Measurements from ENCODE around the gene TEX14. TPM values are rescaled to one million over a fixed set of nuclear protein-coding genes. Genes with fewer than 3 reads are reported as not detected.

The TEX14 gene
- total and polyA plus RNA-seq, 11 donors: 0.04 to 0.36 (median 0.10) TPM; not detected in 3

DNA sequence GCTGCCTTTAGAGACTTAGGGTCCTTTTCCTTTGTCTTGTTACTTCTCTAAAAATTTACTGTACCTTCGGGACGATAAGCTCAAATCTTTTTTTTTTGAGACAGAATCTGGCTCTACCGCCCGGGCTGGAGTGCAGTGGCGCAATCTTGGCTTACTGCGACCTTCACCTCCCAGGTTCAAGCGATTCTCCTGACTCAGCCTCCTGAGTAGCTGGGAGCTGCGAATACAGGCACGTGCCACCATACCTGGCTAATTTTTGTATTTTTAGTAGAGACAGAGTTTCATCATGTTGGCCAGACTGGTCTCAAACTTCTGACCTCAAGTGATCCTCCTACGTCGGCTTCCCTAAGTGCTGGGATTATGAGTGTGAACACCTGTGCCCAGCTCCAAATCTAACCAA lies 7.9 kb upstream of the TEX14 start:
- TF ChIP-seq, protein P1, sequence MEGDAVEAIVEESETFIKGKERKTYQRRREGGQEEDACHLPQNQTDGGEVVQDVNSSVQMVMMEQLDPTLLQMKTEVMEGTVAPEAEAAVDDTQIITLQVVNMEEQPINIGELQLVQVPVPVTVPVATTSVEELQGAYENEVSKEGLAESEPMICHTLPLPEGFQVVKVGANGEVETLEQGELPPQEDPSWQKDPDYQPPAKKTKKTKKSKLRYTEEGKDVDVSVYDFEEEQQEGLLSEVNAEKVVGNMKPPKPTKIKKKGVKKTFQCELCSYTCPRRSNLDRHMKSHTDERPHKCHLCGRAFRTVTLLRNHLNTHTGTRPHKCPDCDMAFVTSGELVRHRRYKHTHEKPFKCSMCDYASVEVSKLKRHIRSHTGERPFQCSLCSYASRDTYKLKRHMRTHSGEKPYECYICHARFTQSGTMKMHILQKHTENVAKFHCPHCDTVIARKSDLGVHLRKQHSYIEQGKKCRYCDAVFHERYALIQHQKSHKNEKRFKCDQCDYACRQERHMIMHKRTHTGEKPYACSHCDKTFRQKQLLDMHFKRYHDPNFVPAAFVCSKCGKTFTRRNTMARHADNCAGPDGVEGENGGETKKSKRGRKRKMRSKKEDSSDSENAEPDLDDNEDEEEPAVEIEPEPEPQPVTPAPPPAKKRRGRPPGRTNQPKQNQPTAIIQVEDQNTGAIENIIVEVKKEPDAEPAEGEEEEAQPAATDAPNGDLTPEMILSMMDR (IDR thresholded peaks at IDR 0.05): no peak
- no peak for TF ChIP-seq POLR2A (IDR thresholded peaks at IDR 0.05)
- no peak overlapping the region for H3K4me3 ChIP-seq
- DNase-seq: no peak
- H3K27ac ChIP-seq: no peak overlapping the region
- intact Hi-C loops (cut with DNase I): loop anchor here in 5 of 10 donors (10.0 kb wide), 4 partner anchors 55 to 185 kb away; partner anchors contain the start of gene MTMR4 (in 2 of the 5)
- peaks cover 0 to 79% (median 45%) of the 10 kb centered on the region in 9 donors for H3K36me3 ChIP-seq
- H3K9me3 ChIP-seq: no peaks in the 10 kb centered on the region
- ATAC-seq: no peak
- no peaks in the 10 kb centered on the region for H3K4me1 ChIP-seq
- H3K27me3 ChIP-seq: no peaks in the 10 kb centered on the region
- WGBS, 4 donors: 96 to 98% (median 97%) methylated on average over 11 of the region's 11 CpGs

DNA sequence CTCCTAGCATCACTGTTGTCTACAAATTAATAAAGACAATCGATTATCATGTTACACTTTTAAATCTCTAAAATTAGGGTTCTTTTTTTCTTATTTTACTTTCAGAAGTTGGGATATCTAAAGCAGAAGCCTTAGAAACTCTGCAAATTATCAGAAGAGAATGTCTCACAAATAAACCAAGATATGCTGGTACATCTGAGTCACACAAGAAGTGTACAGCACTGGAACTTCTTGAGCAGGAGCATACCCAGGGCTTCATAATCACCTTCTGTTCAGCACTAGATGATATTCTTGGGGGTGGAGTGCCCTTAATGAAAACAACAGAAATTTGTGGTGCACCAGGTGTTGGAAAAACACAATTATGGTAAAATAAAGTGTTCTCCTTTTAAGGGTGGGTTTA lies 3.0 kb upstream of the TEX14 start:
- no peaks in the 10 kb centered on the region for H3K27me3 ChIP-seq
- peaks cover 0 to 32% (median 17%) of the 10 kb centered on the region in 9 donors for H3K36me3 ChIP-seq
- no peaks in the 10 kb centered on the region for H3K9me3 ChIP-seq
- no peak for TF ChIP-seq POLR2A (IDR thresholded peaks at IDR 0.05)
- TF ChIP-seq, protein P1 (IDR thresholded peaks at IDR 0.05): no peak
- H3K27ac ChIP-seq: no peak overlapping the region
- peaks cover 0 to 19% (median 11%) of the 10 kb centered on the region in 12 donors for H3K4me1 ChIP-seq
- no peak for ATAC-seq
- WGBS, 4 donors: 92 to 98% (median 96%) methylated on average over 1 of the region's 1 CpG
- no peak for DNase-seq
- intact Hi-C loops (cut with DNase I): loop anchor here in 7 of 10 donors (5.0 to 10.0 kb wide), 4 partner anchors 108 to 180 kb away; partner anchors contain the start of gene MTMR4 (in 2 of the 7)
- no peak overlapping the region for H3K4me3 ChIP-seq

DNA sequence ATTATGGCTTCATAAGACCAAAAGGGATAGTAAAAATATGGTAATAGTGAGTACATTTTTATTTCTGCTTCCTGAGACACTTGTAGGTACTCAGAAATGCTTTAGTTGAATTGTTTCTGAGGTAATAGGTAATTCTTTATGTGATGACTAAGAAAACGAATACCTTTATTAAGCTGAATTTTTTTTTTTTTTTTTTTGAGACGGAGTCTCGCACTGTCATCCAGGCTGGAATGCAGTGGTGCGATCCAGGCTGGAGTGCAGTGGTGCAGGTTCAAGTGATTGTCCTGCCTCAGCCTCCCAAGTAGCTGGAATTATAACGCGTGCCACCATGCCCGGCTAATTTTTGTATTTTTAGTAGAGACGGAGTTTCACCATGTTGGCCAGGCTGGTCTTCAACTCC lies 2.5 kb upstream of the TEX14 start:
- no peaks in the 10 kb centered on the region for H3K27me3 ChIP-seq
- WGBS, 4 donors: 91 to 94% (median 93%) methylated on average over 8 of the region's 8 CpGs
- H3K36me3 ChIP-seq: peaks cover 0 to 27% (median 12%) of the 10 kb centered on the region in 9 donors
- intact Hi-C loops (cut with DNase I): loop anchor here in 7 of 10 donors (5.0 to 10.0 kb wide), 4 partner anchors 107 to 180 kb away; partner anchors contain the start of gene MTMR4 (in 2 of the 7)
- no peaks in the 10 kb centered on the region for H3K9me3 ChIP-seq
- no peak for DNase-seq
- no peak overlapping the region for H3K4me3 ChIP-seq
- TF ChIP-seq POLR2A (IDR thresholded peaks at IDR 0.05): no peak
- TF ChIP-seq, protein P1 (IDR thresholded peaks at IDR 0.05): no peak
- no peak overlapping the region for H3K27ac ChIP-seq
- peaks cover 0 to 19% (median 11%) of the 10 kb centered on the region in 12 donors for H3K4me1 ChIP-seq
- ATAC-seq: no peak

DNA sequence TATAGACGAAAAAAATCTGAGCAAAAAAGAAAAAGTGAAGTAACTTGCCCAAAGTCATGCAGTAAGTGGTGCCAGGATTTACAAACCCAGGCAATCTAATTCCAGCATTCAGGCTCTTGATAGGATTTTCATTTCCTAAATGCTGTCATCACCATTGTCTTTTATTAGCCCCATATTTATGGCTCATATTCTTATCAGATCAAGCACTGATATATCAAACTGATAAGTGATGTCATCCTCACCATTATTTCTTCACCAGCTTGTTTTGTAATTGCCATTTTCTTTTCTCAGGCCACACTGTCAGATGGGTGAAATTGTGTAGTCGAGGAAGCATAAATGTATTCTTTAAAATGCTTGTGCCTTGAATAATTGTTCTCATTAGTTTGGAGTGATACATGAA lies 1.9 kb upstream of the TEX14 start:
- intact Hi-C loops (cut with DNase I): loop anchor here in 8 of 10 donors (2.0 to 10.0 kb wide), 7 partner anchors 35 to 179 kb away; partner anchors contain the start of gene MTMR4 (in 2 of the 8)
- Histone ChIP-seq H3K9me3 (no peaks in the 10 kb centered on the region), H3K4me1 (peaks cover 0 to 19% (median 11%) of the 10 kb centered on the region in 12 donors), H3K4me3 (peak overlapping the region in 1 of 12 donors; percentile 70), H3K27me3 (no peaks in the 10 kb centered on the region), H3K36me3 (peaks cover 0 to 24% (median 12%) of the 10 kb centered on the region in 9 donors), H3K27ac (no peak overlapping the region)
- no peak for DNase-seq
- TF ChIP-seq POLR2A (IDR thresholded peaks at IDR 0.05): no peak
- TF ChIP-seq, protein P1 (IDR thresholded peaks at IDR 0.05): no peak
- 76 to 87% (median 83%) methylated on average over 2 of the region's 2 CpGs for WGBS, 4 donors
- no peak for ATAC-seq

Measured in heart left ventricle (tissue), 16 donors.